ENCODE data around the gene MAST3. TPM values are rescaled to one million over a fixed set of nuclear protein-coding genes. Genes with fewer than 3 reads are reported as not detected.

The MAST3 gene
- total RNA-seq, 1 experiment from 2014 or later = 14.1 TPM

- no peaks in the 10 kb centered on the region for H3K36me3 ChIP-seq (ENCODE audit: low read depth)
- intact Hi-C loops (cut with micrococcal nuclease; ENCODE audit: unreplicated experiment) = no loop called here
- H3K4me2 ChIP-seq = no peak overlapping the region
- no peaks in the 10 kb centered on the region for H3K79me2 ChIP-seq (ENCODE audit: low read depth)
- no peaks in the 10 kb centered on the region for H3K27me3 ChIP-seq (ENCODE audit: insufficient read depth, low read depth)
- H4K20me1 ChIP-seq (ENCODE audit: insufficient read depth) = no peaks in the 10 kb centered on the region
- H3K9me2 ChIP-seq (ENCODE audit: insufficient read depth) = no peaks in the 10 kb centered on the region
- CTCF ChIA-PET = interaction anchor here (0.6 kb wide), 1 partner anchor 35 kb away, joined by 3 read pairs; no protein-coding TSS in a partner anchor
- no peak overlapping the region for H2AFZ ChIP-seq
- BruUV-seq (replicated peaks) = no TSS peak
- TF ChIP-seq CTCF (conservative IDR thresholded peaks at IDR 0.05) (no peak), EZH2 (IDR thresholded peaks at IDR 0.05; ENCODE audit: low read depth) (no peak)
- POLR2A ChIA-PET (ENCODE audit: unreplicated experiment) = no interaction called here
- no peaks in the 10 kb centered on the region for H3K4me1 ChIP-seq (replicated peaks; ENCODE audit: insufficient read depth)
- no peaks in the 10 kb centered on the region for H3F3A ChIP-seq (ENCODE audit: insufficient read depth, low read depth)
- DNase-seq = no peak
- H3K27ac ChIP-seq = no peak overlapping the region
- no peaks in the 10 kb centered on the region for H3K9me3 ChIP-seq (ENCODE audit: insufficient read depth, low read depth)
- H3K4me3 ChIP-seq = no peak overlapping the region
These were observed 40.2 kb downstream of the MAST3 start for GRCh38 chr19:18137657-18138339.

- no peaks in the 10 kb centered on the region for H3K79me2 ChIP-seq (ENCODE audit: low read depth)
- DNase-seq = no peak
- no peak overlapping the region for H2AFZ ChIP-seq
- intact Hi-C loops (cut with micrococcal nuclease; ENCODE audit: unreplicated experiment) = no loop called here
- H3K4me1 ChIP-seq (replicated peaks; ENCODE audit: insufficient read depth) = no peaks in the 10 kb centered on the region
- CTCF ChIA-PET = interaction anchor here (0.6 kb wide), 1 partner anchor 1098 kb away, joined by 9 read pairs; no protein-coding TSS in a partner anchor
- H3K4me2 ChIP-seq = no peak overlapping the region
- H3K27me3 ChIP-seq (ENCODE audit: insufficient read depth, low read depth) = no peaks in the 10 kb centered on the region
- no peak overlapping the region for H3K27ac ChIP-seq
- H3K4me3 ChIP-seq = no peak overlapping the region
- POLR2A ChIA-PET (ENCODE audit: unreplicated experiment) = no interaction called here
- no peaks in the 10 kb centered on the region for H4K20me1 ChIP-seq (ENCODE audit: insufficient read depth)
- BruUV-seq (replicated peaks) = no TSS peak
- H3K9me2 ChIP-seq (ENCODE audit: insufficient read depth) = no peaks in the 10 kb centered on the region
- H3F3A ChIP-seq (ENCODE audit: insufficient read depth, low read depth) = no peaks in the 10 kb centered on the region
- no peaks in the 10 kb centered on the region for H3K9me3 ChIP-seq (ENCODE audit: insufficient read depth, low read depth)
- TF ChIP-seq CTCF (conservative IDR thresholded peaks at IDR 0.05) (no peak), EZH2 (IDR thresholded peaks at IDR 0.05; ENCODE audit: low read depth) (no peak)
- H3K36me3 ChIP-seq (ENCODE audit: low read depth) = no peaks in the 10 kb centered on the region
These were observed 42.9 kb downstream of the MAST3 start for GRCh38 chr19:18140473-18140872.

GRCh38 chr19:18141031-18141430 lies 43.5 kb downstream of the MAST3 start:
- Histone ChIP-seq H3K4me1 (replicated peaks; ENCODE audit: insufficient read depth) (no peaks in the 10 kb centered on the region), H3K9me2 (ENCODE audit: insufficient read depth) (no peaks in the 10 kb centered on the region), H3K36me3 (ENCODE audit: low read depth) (no peaks in the 10 kb centered on the region), H3K9me3 (ENCODE audit: insufficient read depth, low read depth) (no peaks in the 10 kb centered on the region), H3F3A (ENCODE audit: insufficient read depth, low read depth) (no peaks in the 10 kb centered on the region), H3K27ac (no peak overlapping the region), H2AFZ (no peak overlapping the region), H3K79me2 (ENCODE audit: low read depth) (no peaks in the 10 kb centered on the region), H3K4me3 (no peak overlapping the region), H3K27me3 (ENCODE audit: insufficient read depth, low read depth) (no peaks in the 10 kb centered on the region), H3K4me2 (no peak overlapping the region), H4K20me1 (ENCODE audit: insufficient read depth) (no peaks in the 10 kb centered on the region)
- intact Hi-C loops (cut with micrococcal nuclease; ENCODE audit: unreplicated experiment) = no loop called here
- BruUV-seq (replicated peaks) = no TSS peak
- ChIA-PET CTCF (no interaction called here), POLR2A (ENCODE audit: unreplicated experiment) (no interaction called here)
- DNase-seq = no peak
- TF ChIP-seq CTCF (conservative IDR thresholded peaks at IDR 0.05) (no peak), EZH2 (IDR thresholded peaks at IDR 0.05; ENCODE audit: low read depth) (no peak)

Measured in PC-9 (cell line).